ENCODE measurements around the gene ZBTB49.
A peak's percentile ranks its signal among the peaks of the same experiment; 100 is the strongest.
"Not testable (repeated sequence)": the region's sequence is repeated elsewhere in the genome, so short reads cannot be mapped to it uniquely, and the experiment has no call there.

The ZBTB49 gene

GRCh38 chr4:4325321-4325720 is 35.3 kb downstream of the ZBTB49 start:
- no peak for DNase-seq (ENCODE audit: low spot score)

GRCh38 chr4:4326166-4326565 is 36.1 kb downstream of the ZBTB49 start:
- DNase-seq (ENCODE audit: low spot score), result no peak

GRCh38 chr4:4327652-4328121 is 37.6 kb downstream of the ZBTB49 start:
- no peak for DNase-seq (ENCODE audit: low spot score)

- no peak for DNase-seq (ENCODE audit: low spot score)
Measured at GRCh38 chr4:4328206-4328605, 38.2 kb downstream of the ZBTB49 start.

- no peak for DNase-seq (ENCODE audit: low spot score)
Measured at GRCh38 chr4:4328840-4329239, 38.8 kb downstream of the ZBTB49 start.

GRCh38 chr4:4329496-4329895 is 39.4 kb downstream of the ZBTB49 start:
- no peak for DNase-seq (ENCODE audit: low spot score)

GRCh38 chr4:4330794-4331193 is 40.7 kb downstream of the ZBTB49 start:
- no peak for DNase-seq (ENCODE audit: low spot score)

- DNase-seq (ENCODE audit: low spot score), result no peak
Measured at GRCh38 chr4:4332529-4332928, 42.5 kb downstream of the ZBTB49 start.

GRCh38 chr4:4333265-4333706 is 43.2 kb downstream of the ZBTB49 start:
- DNase-seq (ENCODE audit: low spot score), result peak; percentile 45

- peak; percentile 56 for DNase-seq (ENCODE audit: low spot score)
Measured at GRCh38 chr4:4334798-4335520, 44.9 kb downstream of the ZBTB49 start.

GRCh38 chr4:4338210-4339001 is 48.4 kb downstream of the ZBTB49 start:
- no peak for DNase-seq (ENCODE audit: low spot score)

- DNase-seq (ENCODE audit: low spot score), result no peak
Measured at GRCh38 chr4:4339504-4340085, 49.5 kb downstream of the ZBTB49 start.

GRCh38 chr4:4341861-4342650 is 52.0 kb downstream of the ZBTB49 start:
- no peak for DNase-seq (ENCODE audit: low spot score)

- DNase-seq (ENCODE audit: low spot score), result no peak
Measured at GRCh38 chr4:4343038-4343437, 53.0 kb downstream of the ZBTB49 start.

- DNase-seq (ENCODE audit: low spot score), result no peak
Measured at GRCh38 chr4:4344915-4345527, 55.0 kb downstream of the ZBTB49 start.

GRCh38 chr4:4347585-4347984 is 57.5 kb downstream of the ZBTB49 start:
- no peak for DNase-seq (ENCODE audit: low spot score)

- not testable (repeated sequence) for DNase-seq (ENCODE audit: low spot score)
Measured at GRCh38 chr4:4348585-4348984, 58.5 kb downstream of the ZBTB49 start.

- no peak for DNase-seq (ENCODE audit: low spot score)
Measured at GRCh38 chr4:4349867-4350266, 59.8 kb downstream of the ZBTB49 start.

- DNase-seq (ENCODE audit: low spot score), result no peak
Measured at GRCh38 chr4:4350909-4351308, 60.9 kb downstream of the ZBTB49 start.

GRCh38 chr4:4355302-4355701 is 65.3 kb downstream of the ZBTB49 start:
- DNase-seq (ENCODE audit: low spot score), result no peak

All from LoVo (cell line).